GM18868 (cell line): ENCODE measurements around the gene TEX11.
"Not testable (repeated sequence)": the region's sequence is repeated elsewhere in the genome, so short reads cannot be mapped to it uniquely, and the experiment has no call there.

ENCODE experiments used
- ATAC-seq: cut with Tn5 transposase; IDR thresholded peaks from one replicate; pipeline ENCODE4 v1.9.1; 2021; ENCODE audit warnings: mild to moderate bottlenecking, moderate library complexity; ENCODE audit not compliant: unreplicated experiment

Gene TEX11

DNA sequence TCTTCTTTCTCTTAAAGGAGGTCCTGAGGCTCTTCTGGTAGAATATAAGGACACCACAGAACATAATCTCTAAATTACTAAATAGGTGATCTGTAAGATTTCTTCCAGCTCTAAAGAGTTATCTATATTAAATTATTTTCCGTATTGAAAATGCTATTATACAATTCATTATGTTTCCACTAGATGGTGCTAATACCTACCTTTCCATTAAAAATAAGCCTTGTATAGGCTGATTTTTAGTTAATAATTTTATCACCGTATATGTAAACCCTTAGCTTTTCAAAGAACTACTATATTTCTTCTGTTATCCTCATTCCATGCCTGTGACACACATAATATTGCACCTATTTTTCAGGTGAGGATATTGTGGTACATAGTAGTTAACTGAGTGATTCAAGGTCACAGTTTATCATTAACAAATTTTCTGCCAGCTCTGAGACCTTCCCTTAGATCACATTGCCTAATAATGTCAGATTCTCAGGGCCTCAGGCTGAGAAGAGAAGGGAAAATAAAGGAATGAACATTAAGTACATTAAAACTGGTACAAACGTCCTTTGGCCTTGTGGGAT is 138.8 kb downstream of the TEX11 start:
- ATAC-seq, result no peak

GRCh38 chrX:70762285-70762684 is 146.2 kb downstream of the TEX11 start:
- no peak for ATAC-seq

DNA sequence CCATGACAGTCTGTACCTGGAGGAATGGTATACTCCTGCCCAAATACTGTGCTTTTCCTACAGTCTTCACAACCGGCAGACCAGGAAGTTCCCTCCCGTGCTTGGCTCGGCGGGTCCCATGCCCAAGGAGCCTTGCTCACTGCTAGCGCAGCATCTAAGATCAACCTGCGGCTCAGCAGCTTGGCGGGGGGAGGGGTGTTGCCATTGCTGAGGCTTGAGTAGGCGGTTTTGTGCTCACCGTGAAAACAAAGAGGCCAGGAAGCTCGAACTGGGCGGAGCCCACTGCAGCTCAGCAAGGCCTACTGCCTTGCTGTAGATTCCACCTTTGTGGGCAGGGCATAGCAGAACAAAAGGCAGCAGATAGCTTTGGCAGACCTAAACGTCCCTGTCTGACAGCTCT is 152.7 kb downstream of the TEX11 start:
- no peak for ATAC-seq

DNA sequence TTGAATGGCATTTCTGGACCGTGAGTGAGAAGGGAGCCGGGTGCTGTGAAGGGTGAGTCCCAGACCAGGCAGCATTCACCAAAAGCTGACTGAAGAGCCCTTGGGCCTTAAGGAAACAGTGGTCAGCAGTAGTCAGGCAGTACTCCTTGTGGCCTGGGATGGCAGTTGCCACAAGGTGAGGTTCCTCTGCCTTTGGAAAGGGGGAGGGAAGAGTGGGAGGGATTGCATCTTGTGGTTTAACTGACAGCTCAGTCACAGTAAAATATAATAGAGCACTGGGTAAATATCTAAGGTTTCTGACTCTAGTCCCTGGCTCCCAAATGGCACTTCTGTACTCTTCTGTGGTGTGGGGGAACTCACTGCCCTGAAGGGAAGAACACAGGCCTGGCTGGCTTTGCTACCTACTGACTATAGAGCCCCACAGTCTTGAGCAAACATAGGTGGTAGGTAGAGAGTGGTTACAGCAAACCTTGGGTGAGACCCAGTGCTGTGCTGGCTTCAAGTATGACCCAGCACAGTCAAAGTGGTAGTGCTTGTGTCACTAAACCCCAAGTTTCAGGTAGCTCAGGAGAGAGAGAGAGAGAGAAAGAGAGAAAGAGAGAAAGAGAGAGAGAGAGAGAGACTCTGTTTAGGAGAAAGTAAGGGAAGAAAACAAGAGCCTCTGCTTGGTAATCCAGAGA is 154.2 kb downstream of the TEX11 start:
- ATAC-seq, result no peak

GRCh38 chrX:70733774-70734173 is 174.7 kb downstream of the TEX11 start:
- ATAC-seq, result not testable (repeated sequence)

- ATAC-seq, result not testable (repeated sequence)
These were observed 180.6 kb downstream of the TEX11 start for GRCh38 chrX:70727961-70728360.

DNA sequence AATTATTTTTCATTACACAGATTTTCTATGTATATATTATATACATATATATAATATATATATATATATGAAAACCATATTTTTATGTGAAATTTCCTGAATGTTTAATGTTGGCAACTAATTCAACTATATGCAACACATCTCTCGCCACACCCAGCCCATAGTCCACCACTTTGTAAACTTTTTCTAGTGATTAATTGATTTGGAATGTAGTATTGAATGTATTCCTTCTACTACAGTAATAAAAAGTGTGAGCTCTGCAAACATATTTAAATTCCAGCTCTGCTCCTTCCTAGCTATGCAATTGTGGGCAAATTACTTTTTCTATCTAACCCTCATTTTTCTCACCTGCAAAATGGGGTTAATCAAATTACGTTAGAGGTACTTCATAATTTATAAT is 187.8 kb downstream of the TEX11 start:
- no peak for ATAC-seq

- not testable (repeated sequence) for ATAC-seq
These were observed 197.2 kb downstream of the TEX11 start for GRCh38 chrX:70711336-70711735.

DNA sequence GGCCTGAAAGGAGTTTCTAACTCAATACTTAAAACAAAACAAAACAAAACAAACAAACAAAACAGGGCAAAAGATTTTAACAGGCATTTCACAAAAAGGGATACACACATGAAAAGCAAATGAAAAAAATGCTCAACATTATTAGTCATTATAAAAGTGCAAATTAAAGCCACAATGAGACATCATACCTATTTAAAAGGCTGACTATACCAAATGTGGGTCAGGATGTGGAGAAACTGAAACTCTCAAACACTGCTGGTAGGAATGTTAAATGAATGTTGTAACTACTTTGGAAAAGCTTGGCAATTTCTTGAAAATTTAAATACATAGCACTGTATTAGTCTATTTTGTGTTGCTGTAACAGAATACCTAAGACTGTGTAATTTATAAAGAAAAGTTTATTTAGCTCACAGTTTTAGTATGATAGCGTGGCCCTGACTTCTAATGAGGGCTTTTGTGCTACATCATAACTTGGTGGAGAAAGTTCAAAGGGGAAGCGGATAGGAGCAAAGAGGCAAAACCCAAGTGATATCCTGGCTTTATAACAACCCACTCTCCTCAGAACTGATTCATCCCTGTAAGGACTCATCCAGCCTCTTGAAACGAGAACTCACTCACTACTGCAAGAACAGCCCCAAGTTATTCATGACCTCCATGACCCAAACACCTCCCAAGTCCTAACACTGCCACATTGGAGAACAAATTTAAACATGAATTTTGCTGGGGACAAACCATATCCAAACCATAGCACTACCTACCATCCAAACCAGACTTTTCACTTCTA is 214.0 kb downstream of the TEX11 start:
- ATAC-seq, result no peak

DNA sequence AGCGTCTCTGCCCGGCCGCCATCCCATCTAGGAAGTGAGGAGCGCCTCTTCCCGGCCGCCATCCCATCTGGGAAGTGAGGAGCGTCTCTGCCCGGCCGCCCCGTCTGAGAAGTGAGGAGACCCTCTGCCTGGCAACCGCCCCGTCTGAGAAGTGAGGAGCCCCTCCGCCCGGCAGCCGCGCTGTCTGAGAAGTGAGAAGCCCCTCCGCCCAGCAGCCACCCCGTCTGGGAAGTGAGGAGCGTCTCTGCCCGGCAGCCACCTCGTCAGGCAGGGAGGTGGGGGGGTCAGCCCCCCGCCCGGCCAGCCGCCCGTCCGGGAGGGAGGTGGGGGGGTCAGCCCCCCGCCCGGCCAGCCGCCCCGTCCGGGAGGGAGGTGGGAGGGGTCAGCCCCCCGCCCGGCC is 229.1 kb downstream of the TEX11 start:
- ATAC-seq, result not testable (repeated sequence)

GRCh38 chrX:70675284-70675683 is 233.2 kb downstream of the TEX11 start:
- no peak for ATAC-seq

DNA sequence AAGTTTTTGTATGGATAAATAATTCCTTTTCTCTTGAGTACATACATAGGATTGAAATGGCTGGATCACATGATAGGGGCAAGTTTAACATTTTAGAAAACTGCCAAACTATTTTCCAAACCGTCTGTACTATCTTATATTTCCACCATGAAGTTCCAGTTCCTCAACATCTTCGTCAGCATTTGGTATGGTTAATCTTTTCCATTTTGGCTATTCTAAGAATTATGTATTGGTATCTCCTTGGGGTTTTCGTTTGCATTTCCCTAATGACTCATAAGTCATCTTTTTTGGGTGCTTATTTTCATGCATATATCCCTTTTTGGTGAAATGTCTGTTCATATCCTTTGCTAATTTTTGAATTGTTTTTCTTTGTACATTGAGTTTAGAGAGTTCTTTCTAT is 236.2 kb downstream of the TEX11 start:
- ATAC-seq, result no peak

GRCh38 chrX:70669120-70669519 is 239.4 kb downstream of the TEX11 start:
- ATAC-seq, result no peak

- ATAC-seq, result no peak
These were observed 243.8 kb downstream of the TEX11 start for GRCh38 chrX:70664726-70665125.

DNA sequence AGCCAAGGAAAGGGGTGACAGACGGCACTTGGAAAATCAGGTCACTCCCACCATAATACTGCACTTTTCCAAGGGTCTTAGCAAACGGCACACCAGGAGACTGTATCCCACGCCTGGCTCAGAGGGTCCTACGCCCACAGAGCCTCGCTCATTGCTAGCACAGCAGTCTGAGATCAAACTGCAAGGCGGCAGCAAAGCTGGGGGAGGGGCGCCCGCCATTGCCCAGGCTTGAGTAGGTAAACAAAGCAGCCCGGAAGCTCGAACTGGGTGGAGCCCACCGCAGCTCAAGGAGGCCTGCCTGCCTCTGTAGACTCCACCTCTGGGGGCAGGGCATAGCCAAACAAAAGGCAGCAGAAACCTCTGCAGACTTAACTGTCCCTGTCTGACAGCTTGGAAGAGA is 247.4 kb downstream of the TEX11 start:
- not testable (repeated sequence) for ATAC-seq

GRCh38 chrX:70657546-70657945 is 251.0 kb downstream of the TEX11 start:
- not testable (repeated sequence) for ATAC-seq

- no peak for ATAC-seq
These were observed 252.2 kb downstream of the TEX11 start for GRCh38 chrX:70656304-70656703.

DNA sequence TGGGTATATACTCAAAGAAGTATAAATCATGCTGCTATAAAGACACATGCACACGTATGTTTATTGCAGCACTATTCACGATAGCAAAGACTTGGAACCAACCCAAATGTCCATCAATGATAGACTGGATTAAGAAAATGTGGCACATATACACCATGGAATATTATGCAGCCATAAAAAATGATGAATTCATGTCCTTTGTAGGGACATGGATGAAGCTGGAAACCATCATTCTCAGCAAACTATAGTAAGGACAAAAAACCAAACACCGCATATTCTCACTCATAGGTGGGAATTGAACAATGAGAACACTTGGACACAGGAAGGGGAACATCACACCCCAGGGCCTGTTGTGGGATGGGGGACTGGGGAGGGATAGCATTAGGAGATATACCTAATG is 260.6 kb downstream of the TEX11 start:
- ATAC-seq, result not testable (repeated sequence)

DNA sequence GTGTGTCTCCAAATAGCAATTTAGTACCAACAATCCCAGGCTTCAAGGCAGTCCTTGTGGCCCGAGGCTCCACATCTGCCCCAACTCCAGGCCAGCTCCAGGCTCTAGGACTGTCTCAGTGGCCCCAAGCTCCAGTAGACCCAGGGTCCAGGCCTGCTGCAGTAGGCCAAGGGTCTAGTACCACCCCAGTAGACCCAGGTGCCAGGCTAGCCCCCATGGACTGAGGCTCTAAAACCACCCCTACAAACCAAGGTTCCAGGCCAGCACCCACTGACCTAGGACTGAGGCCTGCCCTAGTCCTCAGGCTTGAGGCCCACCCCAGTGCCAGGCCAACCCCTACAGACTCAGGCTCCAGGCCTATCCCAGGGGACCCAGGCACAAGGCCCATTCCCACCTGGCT is 272.3 kb downstream of the TEX11 start:
- no peak for ATAC-seq

GRCh38 chrX:70635669-70636068 is 272.8 kb downstream of the TEX11 start:
- ATAC-seq, result no peak

GRCh38 chrX:70635227-70635626 is 273.3 kb downstream of the TEX11 start:
- no peak for ATAC-seq

DNA sequence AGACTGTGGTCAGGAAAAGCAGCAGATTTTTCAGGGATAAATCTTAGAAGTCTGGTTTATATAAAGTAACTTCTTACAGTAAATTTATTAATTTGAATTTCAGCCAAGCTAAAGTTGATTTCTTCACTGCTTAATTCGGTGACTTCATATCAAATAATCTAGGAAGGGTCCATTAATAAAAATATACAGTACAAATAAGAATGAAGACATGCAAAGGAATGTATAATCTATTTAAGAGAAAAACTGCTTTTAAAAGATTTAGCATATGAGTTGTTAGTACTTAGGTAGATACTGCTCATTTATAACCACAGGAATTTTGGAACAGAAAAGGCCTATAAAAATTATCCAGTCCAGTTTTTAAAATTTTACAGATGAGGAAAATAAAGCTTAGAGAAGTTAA is 286.8 kb downstream of the TEX11 start:
- no peak for ATAC-seq
